HUDEP-2 (cell line): ENCODE data around the gene CGRRF1.

Experiments
- DNase-seq, 76 experiments: peaks; one replicate each; lab custom pipeline; 2025; ENCODE audit not compliant: unreplicated experiment in 76 of 76; lab: John Stamatoyannopoulos, UW

The CGRRF1 gene

DNA sequence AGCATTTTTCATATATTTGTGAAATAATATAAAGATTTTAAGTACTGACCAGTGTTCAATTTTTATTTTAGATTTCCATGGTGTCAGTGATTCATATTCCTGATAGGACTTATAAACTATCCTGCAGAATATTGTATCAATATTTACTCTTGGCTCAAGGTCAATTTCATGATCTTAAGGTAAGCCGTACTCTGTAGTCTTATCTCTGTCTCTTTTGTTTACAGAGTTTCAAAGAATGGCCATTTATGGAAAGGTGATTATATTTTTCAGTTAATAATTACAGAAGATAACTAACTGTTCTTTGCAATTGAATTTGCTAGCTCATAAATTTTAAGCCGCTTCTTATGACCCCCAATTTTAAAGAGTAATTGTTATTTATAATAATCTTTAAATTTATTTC lies 27.9 kb downstream of the CGRRF1 start:
- no peak for DNase-seq

DNA sequence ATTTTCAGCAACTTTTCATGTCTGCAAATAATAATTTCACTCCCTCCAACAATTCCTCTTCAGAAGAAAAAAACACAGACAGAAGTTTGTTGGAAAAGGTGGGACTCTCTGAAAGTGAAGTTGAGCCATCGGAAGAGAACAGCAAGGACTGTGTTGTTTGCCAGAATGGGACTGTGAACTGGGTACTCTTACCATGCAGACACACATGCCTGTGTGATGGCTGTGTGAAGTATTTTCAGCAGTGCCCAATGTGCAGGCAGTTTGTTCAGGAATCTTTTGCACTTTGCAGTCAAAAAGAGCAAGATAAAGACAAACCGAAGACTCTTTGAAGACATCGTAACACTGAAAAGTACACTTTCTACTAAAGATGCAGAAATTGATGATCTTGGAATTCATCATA lies 28.3 kb downstream of the CGRRF1 start:
- no peak for DNase-seq

DNA sequence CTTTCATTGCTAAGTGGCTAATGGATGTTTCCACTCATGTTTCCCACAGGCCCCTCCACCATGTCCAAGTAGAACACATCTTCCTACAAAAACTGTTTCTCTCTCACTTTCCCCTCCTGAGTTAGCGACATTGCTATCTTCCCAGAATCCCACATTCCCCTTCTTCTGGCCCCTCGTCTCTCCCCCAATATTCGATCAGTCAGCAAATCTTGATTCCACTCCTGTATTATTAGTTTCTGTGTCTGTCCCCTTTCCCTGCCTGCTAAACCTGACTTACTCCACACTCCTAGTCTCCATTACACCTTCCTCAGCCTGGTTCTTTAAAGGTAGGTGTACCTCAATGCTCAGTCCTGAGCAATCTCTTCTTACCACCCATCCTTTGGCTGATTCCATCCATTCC lies 37.9 kb downstream of the CGRRF1 start:
- DNase-seq = no peak

DNA sequence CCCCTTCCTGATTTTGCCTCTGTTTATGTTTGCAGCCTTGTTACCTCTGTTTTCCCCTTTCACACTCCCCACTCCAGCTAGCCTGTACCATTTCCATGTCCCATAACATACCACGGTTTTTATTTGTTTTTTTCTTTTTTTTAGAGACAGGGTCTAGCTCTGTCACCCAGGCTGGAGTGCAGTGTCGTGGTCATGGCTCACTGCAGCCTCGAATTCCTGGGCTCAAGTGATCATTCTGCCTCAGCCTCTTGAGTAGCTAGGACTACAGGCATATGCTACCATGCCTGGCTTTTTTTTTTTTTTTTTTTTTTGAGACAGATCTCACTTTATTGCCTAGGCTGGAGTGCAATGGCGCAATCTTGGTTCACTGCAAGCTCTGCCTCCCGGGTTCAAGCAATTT lies 38.8 kb downstream of the CGRRF1 start:
- no peak for DNase-seq

DNA sequence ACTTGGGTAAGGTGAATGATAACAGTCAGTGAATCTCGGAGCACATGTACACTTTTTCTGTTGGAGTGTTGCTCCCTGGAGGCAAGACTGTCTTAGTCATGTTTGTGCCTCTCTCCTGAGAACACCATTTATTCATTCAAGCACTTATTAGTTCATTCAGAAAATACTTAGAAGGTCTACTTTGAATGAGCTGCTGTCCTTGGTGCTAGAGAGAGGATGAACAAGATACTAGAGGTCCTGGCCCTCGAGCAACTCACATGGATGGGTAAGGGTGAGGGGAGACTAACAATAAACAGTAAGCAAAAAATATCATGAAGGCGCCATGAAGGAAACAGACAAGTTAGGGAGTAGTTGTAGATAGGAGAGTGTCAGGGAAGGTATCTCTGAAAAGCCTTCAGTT lies 40.2 kb downstream of the CGRRF1 start:
- DNase-seq = no peak

DNA sequence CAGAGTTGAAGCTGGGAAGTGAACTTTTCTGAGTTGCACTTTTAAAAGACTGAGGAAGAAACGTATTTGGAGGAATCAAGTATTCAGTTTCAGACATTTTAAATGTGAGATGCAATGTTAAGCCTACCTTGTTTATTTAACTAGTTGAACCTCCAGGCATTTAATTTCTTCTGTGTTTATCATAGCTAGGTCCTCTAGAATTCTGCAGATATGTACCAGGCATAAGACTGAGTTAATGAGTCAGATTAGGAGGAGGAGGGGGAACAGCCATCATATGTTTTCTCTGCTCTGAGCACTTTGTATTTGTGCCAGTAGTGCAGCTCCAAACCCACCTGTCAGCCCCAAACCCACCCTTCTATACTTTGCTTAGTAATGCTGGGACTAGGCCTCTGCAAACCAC lies 40.8 kb downstream of the CGRRF1 start:
- no peak for DNase-seq

DNA sequence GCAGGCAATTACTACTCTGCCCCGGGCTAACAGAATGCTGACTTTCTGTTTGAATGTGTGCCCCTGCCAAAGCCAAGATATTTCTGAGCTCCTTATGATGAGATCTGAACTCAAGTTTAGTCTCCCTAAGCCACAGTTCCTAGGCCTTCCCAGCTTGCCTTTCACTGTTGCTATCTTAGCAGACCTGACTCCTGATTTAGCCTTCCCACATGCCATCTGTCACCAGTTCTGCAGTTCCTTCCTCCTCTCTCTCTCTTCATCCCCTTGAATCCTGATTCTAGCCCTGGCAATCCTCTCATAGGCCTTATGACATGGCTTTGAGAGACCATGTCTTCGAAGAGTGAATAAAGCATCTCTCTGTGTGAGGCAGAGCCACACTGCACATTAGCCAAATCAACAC lies 44.7 kb downstream of the CGRRF1 start:
- no peak for DNase-seq

DNA sequence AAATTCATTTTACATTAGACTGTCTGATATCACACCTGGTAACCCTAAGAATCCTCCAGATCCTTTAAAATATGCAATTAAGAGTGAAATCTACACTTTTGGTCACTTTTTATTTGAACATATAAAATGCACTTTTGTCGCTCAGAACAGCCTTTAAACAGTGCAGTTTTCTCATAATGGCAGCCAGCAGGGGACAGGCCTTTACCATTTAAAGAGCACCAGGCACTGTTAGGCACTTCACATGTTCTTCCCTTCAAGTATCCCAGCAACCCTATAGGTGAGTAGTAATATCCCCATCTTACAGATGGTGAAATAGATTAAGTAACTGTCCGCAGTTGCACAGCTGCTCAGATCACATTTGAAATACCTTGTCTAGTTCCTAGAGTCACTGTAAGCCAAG lies 45.9 kb downstream of the CGRRF1 start:
- no peak for DNase-seq

DNA sequence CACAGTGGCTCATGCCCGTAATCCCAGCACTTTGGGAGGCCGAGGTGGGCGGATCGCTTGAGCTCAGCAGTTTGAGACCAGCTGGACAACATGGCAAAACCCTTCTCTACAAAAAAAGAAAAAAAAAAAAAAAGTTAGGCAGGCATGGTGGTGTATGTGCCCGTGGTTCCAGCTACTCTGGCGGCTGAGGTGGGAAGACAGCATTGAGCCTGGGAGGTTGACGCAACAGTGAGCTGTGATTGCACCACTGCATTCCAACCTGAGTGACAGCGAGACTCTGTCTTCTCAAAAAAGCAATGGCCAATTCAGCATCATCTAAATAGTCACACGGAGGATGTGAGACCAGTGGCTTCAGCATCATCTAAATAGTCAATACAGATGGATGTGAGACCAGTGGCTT lies 46.8 kb downstream of the CGRRF1 start:
- DNase-seq = no peak

DNA sequence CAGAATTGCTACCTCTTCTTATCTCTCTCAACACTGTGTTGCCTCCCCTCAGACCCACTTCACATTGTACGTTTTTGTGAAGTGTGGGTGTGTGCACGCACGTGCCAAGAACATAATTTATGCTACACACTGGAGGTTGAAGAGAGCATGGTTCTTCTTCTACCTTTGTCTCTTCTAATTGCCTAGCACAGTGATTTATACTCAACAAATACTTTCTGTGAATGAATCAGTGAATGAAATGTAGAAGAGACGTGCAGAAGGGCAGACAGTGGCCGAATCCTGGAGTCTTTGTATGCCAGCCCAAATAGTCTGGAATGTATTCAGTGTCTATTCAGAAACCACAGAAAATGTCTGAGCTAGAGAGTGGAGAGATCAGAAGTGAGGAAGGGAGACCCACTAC lies 52.6 kb downstream of the CGRRF1 start:
- peak in 26 of 76 experiments; percentile 4 to 55 (median 29) for DNase-seq

DNA sequence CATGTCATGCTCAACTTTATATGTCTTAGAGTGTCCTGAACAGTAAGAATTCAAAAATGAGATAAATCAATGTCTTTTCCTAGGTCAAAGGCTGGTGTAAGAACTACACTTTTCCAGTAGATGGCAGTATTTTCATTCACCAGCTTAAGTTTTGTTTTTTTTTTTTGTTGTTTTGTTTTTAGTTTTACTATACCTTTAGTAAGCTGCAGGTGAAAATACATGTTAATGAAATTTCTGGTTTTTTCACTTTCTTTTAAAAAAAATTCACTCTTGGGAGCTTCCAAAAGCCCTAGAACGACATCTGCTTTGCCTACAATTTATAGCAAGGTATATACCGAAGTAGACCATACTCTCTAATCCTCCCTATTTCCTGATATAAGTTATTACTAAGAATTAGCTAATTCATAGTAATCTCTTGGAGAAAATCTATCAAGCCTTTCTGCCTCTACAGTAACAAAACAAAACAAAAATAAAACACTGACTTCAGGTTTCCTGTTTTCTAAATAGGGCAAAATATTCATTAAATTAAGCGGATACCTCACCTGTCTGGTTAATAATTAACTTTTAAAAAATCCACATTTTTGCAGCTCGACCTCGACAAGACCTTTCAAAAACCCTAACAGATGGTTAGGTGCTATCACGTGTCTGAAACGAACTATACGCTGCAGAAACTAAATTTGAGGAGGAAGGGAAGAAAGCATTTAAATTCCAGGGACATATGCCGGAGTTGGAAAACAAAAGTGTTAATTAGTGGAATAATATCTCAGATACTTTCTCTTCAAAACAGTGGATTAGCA lies 54.6 kb downstream of the CGRRF1 start:
- DNase-seq = peak in 10 of 76 experiments; percentile 3 to 43 (median 14)

DNA sequence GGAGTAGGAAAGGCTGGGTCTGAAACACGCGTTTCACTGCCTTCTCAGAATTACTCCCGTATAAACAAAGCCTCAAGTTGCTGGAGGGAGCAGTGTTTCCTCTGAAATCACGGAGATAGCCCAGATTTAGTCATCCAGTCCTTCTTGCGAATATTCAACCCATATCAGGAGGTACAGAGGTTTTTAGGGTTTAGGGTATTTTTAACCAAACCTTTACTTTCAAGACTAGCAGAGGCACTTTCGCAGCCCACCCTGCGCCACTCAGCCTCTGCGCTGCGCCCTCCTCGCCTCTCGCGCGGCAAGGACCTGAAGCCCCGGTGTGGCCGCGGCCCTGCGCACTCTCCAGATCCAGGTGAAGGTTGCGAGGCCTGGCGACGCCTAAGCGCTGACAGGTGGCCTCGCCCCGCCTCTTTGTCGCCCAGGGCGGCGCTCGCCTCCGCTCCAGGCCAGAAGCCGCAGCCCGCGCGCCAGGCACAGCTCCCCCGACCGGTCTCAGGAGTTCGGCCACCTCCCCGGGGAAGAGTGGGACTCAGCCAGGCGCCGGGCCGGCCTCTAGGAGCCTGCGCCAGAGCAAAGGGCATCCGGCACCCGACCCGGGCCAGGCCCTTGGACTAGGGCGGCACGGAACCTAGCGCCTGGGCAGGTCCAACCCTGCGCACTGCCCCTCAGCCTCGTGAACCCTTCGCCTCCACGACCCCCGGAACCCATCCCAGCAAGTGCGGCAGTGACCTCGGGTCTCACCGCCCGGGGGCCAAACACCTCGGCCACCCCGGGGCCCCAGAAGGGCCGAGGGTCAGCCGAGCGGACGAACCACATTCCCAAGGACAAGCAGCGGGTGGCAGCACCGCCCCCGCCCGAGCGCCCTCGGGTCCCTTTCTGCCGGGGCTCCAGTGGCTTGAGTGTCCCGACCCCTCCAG lies 55.4 kb downstream of the CGRRF1 start:
- DNase-seq = peak in 47 of 76 experiments; percentile 13 to 63 (median 35)

DNA sequence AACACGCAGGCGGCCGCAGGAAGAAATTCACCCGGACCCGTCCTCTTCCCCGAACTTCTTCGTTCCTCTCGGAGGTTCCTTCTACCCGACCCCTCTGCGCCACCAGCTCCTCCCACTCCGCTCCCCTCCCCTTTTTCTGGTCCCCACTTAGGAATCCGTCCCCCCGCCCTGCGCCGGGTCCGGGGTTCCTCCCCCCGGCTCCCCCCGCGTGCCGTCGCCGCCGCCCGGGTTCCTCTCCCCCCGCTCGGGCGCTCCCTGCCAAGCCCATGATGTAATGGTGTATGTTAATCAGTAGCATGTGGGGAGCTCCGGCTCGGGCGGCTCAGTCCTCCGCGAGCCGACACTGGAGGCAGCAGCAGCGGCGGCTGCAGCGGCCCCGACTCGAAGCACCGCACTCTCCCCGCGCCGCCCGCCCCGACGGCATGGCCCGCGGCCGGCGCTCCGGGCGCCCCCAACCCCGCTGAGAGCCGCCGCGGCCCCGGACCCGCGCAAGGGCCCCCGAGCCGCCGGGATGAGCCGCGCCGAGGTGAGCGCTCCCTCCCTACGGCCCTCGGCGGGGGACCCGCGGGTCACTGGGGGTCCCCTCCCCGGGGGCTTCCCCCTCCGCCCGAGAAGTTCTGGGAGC lies 56.2 kb downstream of the CGRRF1 start:
- peak in 73 of 76 experiments; percentile 10 to 83 (median 67) for DNase-seq

DNA sequence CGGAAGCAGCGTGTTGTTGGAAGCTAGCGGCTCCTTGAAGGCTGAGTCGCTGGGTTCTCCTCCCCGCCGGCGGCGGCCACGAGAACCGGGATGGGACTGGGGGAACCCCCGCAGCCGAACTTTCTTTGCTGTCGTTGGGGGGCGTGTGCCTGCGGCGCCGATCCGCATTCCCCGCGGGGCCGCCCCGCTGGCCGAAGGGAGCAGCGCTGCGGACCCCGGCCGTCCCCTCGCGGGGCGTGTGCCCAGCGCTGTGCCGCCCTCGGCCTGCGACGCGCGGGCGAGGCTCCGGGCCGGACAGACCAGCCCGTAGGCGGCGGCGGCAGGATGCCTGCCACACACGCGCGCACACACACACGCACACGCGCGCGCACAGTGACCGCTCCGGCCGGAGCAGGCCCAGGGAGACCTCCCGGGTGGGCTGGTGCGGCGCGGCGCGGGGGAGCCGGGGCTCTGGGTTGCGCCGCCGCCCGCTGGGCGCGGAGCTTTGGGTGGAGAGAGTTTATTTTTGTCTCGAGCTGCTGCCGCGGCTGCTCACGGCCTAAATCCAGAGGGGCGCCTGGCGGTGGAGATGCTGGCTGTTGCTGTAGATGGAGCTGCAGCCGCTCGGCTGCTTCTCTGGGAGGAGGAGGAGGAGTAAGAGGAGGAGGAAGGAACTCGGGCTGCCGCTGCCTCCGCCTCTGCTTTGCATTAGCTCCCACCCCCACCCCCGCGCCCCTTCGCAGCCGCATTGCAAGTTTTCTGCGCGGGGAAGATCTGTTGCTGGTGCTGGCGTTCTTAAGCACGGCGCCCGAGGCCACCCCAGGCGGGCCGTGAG lies 56.9 kb downstream of the CGRRF1 start, which contains the start of gene SAMD4A:
Gene SAMD4A (plus strand): TSS at position 719 of the 814 bp plus-strand sequence. CDS start 789 bp downstream, outside the sequence.
- peak in 69 of 76 experiments; percentile 10 to 75 (median 50) for DNase-seq

DNA sequence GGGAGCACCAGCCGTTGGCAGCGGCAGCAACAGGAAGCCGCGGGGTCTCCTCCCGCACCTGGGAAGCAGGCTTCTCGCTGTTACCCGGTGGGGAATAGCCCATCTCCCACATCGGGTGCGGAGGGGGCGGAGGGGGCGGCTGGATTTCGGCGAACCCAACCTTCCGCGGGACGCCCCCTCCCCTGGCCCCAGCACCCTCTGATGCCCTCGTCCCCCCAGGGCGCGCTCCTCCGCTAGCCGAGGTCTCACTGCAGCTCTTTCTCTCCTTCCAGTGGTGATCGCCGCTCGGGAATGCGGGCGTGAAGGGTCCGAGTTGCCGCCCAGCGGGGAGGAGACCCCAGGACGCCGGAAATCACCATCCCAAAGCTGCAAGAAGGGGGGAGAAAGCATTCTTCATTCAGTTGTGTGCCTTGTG lies 57.5 kb downstream of the CGRRF1 start:
- DNase-seq = peak in 3 of 76 experiments; percentile 10 to 22 (median 11)

DNA sequence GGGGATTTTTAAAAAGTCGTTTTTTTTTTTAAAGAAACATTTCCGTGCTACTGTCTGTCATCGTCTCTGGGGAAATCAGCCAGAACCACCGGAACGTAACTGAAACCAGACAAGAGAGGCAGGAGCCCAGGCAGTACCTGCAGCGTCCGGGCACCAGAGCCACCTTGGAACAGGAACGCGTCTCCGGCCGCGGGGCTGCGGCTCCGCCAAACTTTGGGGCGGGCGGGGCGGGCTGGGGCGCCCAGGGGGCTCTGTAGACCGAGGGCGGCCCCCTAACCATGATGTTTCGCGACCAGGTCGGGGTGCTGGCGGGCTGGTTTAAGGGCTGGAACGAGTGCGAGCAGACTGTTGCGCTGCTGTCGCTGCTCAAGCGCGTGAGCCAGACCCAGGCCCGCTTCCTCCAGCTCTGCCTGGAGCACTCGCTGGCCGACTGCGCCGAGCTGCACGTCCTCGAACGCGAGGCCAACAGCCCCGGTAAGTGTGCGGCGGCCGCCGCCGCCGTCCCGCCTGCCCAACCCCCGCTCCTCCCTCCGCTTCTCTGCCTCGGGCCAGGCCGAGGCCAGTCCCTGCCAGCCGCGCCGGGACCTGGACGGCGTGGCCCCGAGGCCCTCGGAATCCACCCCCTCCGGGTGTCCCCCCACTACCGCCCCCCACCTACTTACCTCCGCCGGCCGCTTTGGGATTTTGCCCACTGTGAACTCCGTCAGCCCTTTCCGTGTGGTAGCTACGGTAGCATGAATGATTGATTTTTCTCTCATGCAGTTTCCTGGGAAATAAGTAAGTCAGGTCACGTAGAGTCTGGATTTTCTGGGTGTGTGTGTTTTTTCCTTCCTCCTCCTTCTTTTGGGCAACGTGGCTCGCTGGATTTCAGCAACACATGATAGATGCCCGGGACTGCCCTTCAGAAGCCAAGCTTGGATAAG lies 58.2 kb downstream of the CGRRF1 start:
- peak in 14 of 76 experiments; percentile 2 to 38 (median 24) for DNase-seq

DNA sequence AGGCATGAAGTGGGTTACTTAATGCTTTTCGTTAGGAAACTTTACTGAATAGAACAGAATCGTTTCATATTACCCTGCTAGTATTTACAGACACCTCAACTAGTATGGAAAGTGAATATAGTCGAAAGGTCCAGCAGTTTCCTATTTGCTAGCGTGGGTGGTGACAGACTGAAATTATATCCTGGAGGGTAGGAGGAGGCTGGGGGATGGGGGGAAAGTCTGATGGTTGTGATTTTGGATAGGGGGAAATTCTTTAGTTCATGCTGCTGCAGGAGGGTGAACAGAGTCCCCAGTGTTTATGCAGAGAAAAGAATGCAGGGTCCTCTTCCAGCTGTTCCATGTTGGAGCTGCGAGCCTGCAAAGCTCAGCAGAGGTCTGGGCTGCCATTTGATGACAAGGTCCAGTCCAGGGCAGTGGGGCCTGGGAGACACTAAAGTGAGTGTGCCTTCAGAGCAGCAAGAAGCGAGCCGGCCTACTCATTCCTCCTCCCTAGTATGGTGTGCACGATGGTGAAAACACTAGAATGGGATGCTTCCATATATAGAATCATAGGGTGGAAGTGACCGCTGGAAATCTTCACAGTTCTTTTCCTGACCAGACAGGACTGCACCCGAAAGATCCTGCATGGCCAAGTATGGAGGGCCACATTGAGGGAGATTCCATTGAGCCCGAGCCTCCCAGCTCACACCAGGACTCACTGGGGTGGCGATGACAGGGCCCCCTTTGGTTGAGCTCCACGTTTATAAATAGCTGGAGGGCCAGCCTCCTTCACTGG lies 59.3 kb downstream of the CGRRF1 start:
- DNase-seq = no peak

DNA sequence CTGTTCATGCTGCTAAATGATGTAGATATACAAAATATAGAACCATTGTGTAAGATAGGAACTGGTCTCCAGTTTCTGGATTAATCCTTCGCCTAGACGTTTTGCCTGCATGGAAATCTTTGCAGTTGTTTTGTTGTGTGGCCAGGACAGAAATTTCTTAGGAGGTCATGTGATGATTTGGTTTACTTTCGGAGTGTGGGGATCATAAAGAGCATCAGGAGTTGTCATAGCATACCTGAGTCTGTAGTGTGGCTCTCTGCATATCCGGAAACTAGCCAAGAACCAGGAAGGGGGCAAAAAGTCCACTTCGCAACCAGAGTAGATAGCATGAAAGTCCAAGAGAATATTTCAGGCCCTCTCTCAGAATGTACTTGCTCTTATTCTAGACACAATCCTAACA lies 60.3 kb downstream of the CGRRF1 start:
- no peak for DNase-seq
